ENCODE results near the gene LYSMD1. TPM values are rescaled to one million over a fixed set of nuclear protein-coding genes. Genes with fewer than 3 reads are reported as not detected.
"Not testable (repeated sequence)": the region's sequence is repeated elsewhere in the genome, so short reads cannot be mapped to it uniquely, and the experiment has no call there.

The LYSMD1 gene
- total RNA-seq (ENCODE audit: insufficient read depth, low replicate concordance) = 4.8 TPM

- DNase-seq (ENCODE audit: low spot score) = peak; percentile 100
These were observed at the start of gene LYSMD1, which contains the start of gene SCNM1 for GRCh38 chr1:151165738-151166504. TSS of gene LYSMD1 (minus strand) at chr1:151165902. CDS start at chr1:151165258, 644 bp downstream. TSS of gene SCNM1 (plus strand) at chr1:151166144. CDS start at chr1:151166153, 9 bp downstream.

DNA sequence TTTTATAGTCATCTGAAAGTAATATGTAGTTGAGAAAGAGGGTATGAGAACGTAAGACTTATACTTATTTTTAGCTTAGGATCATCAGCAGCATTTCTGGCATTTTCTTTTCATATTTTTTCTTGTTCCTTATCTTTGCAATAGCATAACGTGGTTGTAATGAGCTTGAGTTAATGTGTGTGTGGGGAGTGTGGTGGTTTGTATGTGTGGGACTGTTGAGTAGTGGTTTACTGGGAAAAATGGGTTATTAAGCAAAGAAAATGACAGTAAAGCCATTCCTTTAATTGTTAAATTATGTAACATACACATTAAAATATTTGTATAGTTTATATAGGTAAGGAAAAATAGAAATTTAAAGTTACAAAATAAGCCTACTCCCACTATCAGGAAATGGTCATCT, 47.9 kb upstream of the LYSMD1 start:
- no peak for DNase-seq (ENCODE audit: low spot score)

DNA sequence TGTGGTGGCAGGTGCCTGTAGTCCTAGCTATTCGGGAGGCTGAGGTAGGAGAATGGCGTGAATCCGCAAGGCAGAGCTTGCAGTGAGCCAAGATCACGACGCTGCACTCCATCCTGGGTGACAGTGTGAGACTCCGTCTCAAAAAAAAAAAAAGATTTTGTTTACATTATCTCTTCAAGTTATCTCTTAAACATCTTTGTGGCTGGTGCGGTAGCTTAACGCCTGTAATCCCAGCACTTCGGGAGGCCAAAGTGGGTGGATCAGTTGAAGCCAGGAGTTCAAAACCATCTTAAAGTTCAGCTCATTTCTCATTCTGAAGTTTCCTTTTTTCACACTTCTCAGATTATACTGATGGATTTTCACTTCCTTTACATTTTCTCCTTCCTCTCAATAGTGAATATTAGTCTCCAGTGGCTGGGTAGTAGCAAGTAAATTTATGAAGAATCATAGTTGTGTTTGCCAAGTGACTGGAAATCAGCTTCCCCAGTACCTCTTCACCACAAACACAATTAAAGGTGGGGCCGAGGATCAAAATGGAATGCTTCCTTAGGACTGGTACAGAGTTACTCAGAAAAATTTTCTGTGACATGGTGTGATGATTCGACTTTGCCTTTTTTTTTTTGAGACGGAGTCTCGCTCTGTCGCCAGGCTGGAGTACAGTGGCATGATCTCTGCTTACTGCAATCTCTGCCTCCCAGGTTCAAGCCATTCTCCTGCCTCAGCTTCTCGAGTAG, 46.4 kb upstream of the LYSMD1 start:
- no peak for DNase-seq (ENCODE audit: low spot score)

- no peak for DNase-seq (ENCODE audit: low spot score)
These were observed 45.1 kb upstream of the LYSMD1 start for GRCh38 chr1:151210830-151211229.

- not testable (repeated sequence) for DNase-seq (ENCODE audit: low spot score)
These were observed 39.8 kb upstream of the LYSMD1 start for GRCh38 chr1:151205381-151205965.

- peak; percentile 67 for DNase-seq (ENCODE audit: low spot score)
These were observed 34.3 kb upstream of the LYSMD1 start for GRCh38 chr1:151199873-151200581.

DNA sequence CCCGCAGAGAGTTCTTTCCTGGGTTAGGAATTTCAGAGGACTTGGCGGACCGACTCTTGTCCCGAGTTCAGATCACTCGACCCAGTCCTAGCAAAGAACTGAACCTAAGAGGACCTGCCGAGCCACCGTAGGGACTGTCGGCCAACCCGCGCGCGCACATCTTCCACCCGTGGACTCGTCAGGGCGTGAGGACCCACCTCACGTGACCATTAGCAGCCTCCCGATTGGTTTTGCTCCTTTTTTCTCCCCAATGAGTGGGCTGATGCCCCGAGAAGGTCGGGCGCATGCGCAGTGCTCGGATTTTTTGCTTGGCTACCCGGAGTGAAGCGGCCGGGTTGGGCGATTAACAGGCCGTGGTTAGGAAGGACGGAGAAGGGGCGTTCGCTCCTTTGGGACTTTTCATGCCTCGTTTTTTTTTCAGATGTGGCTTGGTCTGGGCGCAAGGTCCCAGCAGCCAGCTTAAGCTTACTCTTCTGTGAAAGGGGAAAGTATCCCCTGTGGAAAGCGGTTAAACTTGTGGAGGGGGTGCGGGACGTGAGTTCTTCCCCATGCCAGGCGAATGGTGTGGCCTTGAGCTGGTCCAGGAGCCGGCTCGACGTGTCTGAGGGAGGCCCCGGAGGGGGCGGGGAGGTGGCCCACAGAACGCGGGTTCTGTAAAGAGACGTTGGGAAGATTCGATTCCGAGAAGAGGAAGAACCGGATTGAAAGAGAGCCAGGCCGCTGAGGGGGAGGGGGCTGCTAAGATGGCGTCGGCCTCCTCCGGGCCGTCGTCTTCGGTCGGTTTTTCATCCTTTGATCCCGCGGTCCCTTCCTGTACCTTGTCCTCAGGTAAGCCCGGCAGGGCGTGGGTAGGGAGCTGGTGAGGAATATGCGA, 32.8 kb upstream of the LYSMD1 start, which contains the start of gene PIP5K1A:
Gene PIP5K1A, plus strand, starts transcription at position 299 of the 874 bp plus-strand sequence. Its CDS starts 445 bp downstream, at position 744.
- peak; percentile 99 for DNase-seq (ENCODE audit: low spot score)

- DNase-seq (ENCODE audit: low spot score) = no peak
These were observed 32.2 kb upstream of the LYSMD1 start for GRCh38 chr1:151197863-151198253.

- peak; percentile 88 for DNase-seq (ENCODE audit: low spot score)
These were observed 30.6 kb upstream of the LYSMD1 start for GRCh38 chr1:151196292-151196800.

GRCh38 chr1:151194894-151195594, 29.3 kb upstream of the LYSMD1 start:
- peak; percentile 78 for DNase-seq (ENCODE audit: low spot score)

GRCh38 chr1:151193856-151194255, 28.2 kb upstream of the LYSMD1 start:
- no peak for DNase-seq (ENCODE audit: low spot score)

GRCh38 chr1:151193304-151193703, 27.6 kb upstream of the LYSMD1 start:
- DNase-seq (ENCODE audit: low spot score) = no peak

GRCh38 chr1:151192047-151192446, 26.3 kb upstream of the LYSMD1 start:
- no peak for DNase-seq (ENCODE audit: low spot score)

DNA sequence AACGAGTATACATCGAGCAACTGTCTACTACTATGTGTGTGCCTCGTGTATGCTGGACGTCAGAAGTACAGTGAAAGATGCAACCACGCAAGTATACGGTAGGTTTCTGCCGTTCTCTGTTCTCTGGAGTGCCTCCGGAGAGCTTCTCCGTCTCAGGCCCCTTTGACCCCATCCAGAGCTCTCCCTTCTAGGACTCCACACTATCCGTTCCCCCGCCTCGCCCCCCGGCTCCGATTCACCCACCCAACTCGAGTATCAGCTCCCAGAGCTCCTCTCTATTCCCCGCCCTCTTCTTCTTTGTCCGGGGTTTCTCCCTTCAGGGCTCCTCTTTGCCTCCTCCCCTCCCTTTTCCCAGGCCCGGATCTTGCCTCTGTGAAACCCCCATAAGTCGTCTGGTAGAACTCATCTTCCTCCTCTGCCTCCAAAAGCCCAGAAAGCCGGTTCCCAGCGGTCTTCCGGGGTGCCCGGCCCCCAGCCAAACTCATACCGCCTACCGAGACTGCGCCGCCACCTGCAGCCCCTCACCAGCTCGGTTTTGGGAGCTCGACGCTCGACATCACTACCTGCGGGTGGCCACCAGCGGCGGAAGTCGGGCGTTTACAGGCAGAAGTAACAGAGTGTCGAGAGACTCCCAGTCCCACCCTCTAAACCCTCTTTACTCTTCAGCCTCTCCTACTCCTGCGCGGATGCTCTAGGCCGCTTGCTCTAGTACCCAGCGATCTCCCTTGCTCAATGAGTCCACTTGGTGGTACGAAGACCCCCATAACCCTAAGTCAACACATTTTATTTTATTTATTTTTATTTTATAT, 24.1 kb upstream of the LYSMD1 start, which contains the start of gene VPS72:
Gene VPS72, minus strand, starts transcription at position 561 of the 809 bp plus-strand sequence. Its CDS starts 76 bp downstream, at position 485.
- DNase-seq (ENCODE audit: low spot score) = peak; percentile 95

DNA sequence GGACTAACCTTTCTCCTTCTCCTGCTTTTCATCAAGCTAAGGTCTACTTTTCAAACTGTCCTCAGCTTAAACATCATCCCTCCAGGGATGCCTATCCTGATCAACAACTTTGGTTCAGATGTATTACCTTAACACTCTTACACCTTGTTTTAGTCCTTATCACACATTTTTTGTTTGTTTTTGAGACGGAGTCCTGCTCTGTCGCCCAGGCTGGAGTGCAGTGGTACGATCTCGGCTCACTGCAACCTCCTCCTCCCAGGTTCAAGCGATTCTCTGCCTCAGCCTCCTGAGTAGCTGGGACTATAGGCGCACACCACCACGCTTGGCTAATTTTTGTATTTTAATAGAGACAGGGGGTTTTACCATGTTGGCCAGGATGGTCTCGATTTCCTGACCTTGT, 23.0 kb upstream of the LYSMD1 start:
- DNase-seq (ENCODE audit: low spot score) = not testable (repeated sequence)

DNA sequence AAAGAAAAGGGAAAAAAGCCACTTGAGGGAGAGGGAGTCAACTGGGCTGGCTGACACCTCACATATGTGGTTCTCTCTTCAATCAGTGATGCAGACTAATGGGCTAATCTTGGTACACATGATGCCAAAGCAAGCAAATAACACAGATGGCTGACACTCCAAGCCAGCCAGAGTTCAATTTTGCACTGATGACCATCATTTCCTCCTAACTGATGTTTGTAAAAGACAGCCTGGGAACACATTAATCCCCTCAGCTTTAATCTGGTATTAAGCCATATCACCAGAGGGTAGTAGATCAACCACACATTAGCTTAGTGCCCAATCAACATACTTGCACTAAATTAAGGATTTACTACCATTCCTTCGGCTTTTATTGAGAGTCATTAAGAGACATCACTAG, 21.5 kb upstream of the LYSMD1 start:
- DNase-seq (ENCODE audit: low spot score) = no peak

- DNase-seq (ENCODE audit: low spot score) = no peak
These were observed 18.5 kb upstream of the LYSMD1 start for GRCh38 chr1:151184211-151184610.

DNA sequence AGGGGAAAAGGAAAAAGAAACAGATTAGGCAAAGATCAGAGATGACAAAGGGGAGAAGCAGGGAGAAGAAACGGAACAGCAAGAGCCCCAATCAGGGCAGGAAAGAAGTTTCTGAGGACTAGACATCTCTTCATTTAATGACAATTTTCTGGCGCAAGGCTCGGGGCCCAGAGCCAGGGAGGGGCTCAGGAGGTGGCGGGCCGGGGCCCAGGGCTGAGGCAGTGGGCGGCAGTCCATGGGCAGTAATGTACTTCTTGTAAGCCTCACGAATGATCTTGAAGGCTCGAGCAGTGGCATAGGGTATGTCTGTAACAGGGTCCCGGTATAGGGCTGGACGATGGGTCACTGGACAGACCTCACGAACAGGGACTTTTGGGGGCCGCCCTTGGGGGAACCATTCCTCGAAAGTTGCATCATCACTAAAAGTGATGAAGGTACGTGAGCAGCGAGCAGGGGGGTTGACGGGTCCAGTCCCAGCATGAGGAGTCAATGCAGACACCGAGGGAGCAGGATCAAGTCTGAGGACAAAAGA, 10.9 kb upstream of the LYSMD1 start:
- no peak for DNase-seq (ENCODE audit: low spot score)
